Activated B cell treated with CpG ODN at 0.5 μM for 24 hours (primary cell): ENCODE measurements around the gene SLC51A. TPM values are rescaled to one million over a fixed set of nuclear protein-coding genes. Genes with fewer than 3 reads are reported as not detected.

Experiments
- ATAC-seq: fragments of 200-7000 bp; cut with Tn5 transposase; one replicate; pipeline ENCODE4 v1.10.0; 2021; ENCODE audit warnings: low read depth, mild to moderate bottlenecking, moderate library complexity
- CTCF ChIA-PET: fragments of 350-600 bp; sonication (Branson Sonifier 250); formaldehyde crosslinking; loops from one replicate; lab custom pipeline; 2021; ENCODE audit warnings: antibody characterized with exemption; lab: Charles Lee
- POLR2A ChIA-PET: fragments of 350-600 bp; sonication (Branson Sonifier 250); formaldehyde crosslinking; loops from one replicate; lab custom pipeline; 2021; ENCODE audit warnings: antibody characterized with exemption; lab: Charles Lee
- DNase-seq: peaks from one replicate; pipeline ENCODE4 v3.0.0; 2022
- H3K27ac Mint-ChIP-seq: one replicate; pipeline ENCODE4 v1.8.0; 2020; ENCODE audit warnings: mixed read lengths
- H3K27me3 Mint-ChIP-seq: one replicate; pipeline ENCODE4 v1.8.0; 2021; ENCODE audit warnings: mixed read lengths
- H3K36me3 Mint-ChIP-seq: one replicate; pipeline ENCODE4 v1.8.0; 2021; ENCODE audit warnings: low read depth, mixed read lengths
- H3K4me1 Mint-ChIP-seq: one replicate; pipeline ENCODE4 v1.8.0; 2021; ENCODE audit warnings: mixed read lengths
- H3K4me3 Mint-ChIP-seq: one replicate; pipeline ENCODE4 v1.8.0; 2020; ENCODE audit warnings: mild to moderate bottlenecking, mixed read lengths
- H3K9me3 Mint-ChIP-seq: one replicate; pipeline ENCODE4 v1.8.0; 2020; ENCODE audit warnings: mixed read lengths
- CTCF ChIP-seq: fragments of 200-600 bp; IDR thresholded peaks from one replicate; pipeline ENCODE4 v1.8.0; 2022; ENCODE audit warnings: antibody characterized with exemption, mild to moderate bottlenecking
- intact Hi-C: fragments of 100-400 bp; cut with micrococcal nuclease; formaldehyde crosslinking; loops from one replicate; pipeline ENCODE4 v1.15.1; 2024
- total RNA-seq: library from RNA; stranded (reverse); gene quantifications from 2 replicates; pipeline ENCODE4 v1.2.3, GENCODE V29; 2022

Gene SLC51A
- total RNA-seq, 1 donor from 2014 or later, result not detected

GRCh38 chr3:196184881-196185280 is 31.5 kb upstream of the SLC51A start:
- H3K4me3 Mint-ChIP-seq, result no peak overlapping the region
- DNase-seq (no peak), ATAC-seq (no peak)
- CTCF ChIA-PET, result interaction anchor here (0.9 kb wide), 1 partner anchor 111 kb away, joined by 4 read pairs; no protein-coding TSS in a partner anchor
- H3K27ac Mint-ChIP-seq, result peak overlapping the region; percentile 53
- no peaks in the 10 kb centered on the region for H3K27me3 Mint-ChIP-seq
- H3K4me1 Mint-ChIP-seq, result peaks cover 60% of the 10 kb centered on the region
- H3K36me3 Mint-ChIP-seq, result no peaks in the 10 kb centered on the region
- intact Hi-C loops, result no loop called here
- POLR2A ChIA-PET, result interaction anchor here (0.7 to 1.8 kb wide), 2 partner anchors 104 to 112 kb away, joined by 4 to 5 read pairs; no protein-coding TSS in a partner anchor
- no peak for TF ChIP-seq CTCF
- H3K9me3 Mint-ChIP-seq, result no peaks in the 10 kb centered on the region

GRCh38 chr3:196186651-196187573 is 29.4 kb upstream of the SLC51A start:
- peak; percentile 62 for ATAC-seq
- H3K27me3 Mint-ChIP-seq, result no peaks in the 10 kb centered on the region
- intact Hi-C loops, result no loop called here
- no peaks in the 10 kb centered on the region for H3K36me3 Mint-ChIP-seq
- ChIA-PET POLR2A (interaction anchor here (1.0 to 2.2 kb wide), 9 partner anchors 27 to 644 kb away, joined by 3 to 8 read pairs (median 4); partner anchors contain the start of genes PPP1R2 and TFRC), CTCF (interaction anchor here (1.0 to 2.4 kb wide), 3 partner anchors 10 to 114 kb away, joined by 3 to 16 read pairs (median 8); no protein-coding TSS in a partner anchor)
- no peak for DNase-seq
- H3K9me3 Mint-ChIP-seq, result no peaks in the 10 kb centered on the region
- H3K27ac Mint-ChIP-seq, result peak overlapping the region; percentile 90
- peak overlapping the region; percentile 62 for H3K4me3 Mint-ChIP-seq
- H3K4me1 Mint-ChIP-seq, result peaks cover 58% of the 10 kb centered on the region
- no peak for TF ChIP-seq CTCF

- POLR2A ChIA-PET, result interaction anchor here (7.8 kb wide), 1 partner anchor 9 kb away, joined by 116 read pairs; no protein-coding TSS in a partner anchor
- Mint-ChIP-seq H3K27ac (peak overlapping the region; percentile 56), H3K4me1 (peaks cover 63% of the 10 kb centered on the region), H3K36me3 (no peaks in the 10 kb centered on the region), H3K27me3 (no peaks in the 10 kb centered on the region), H3K9me3 (no peaks in the 10 kb centered on the region), H3K4me3 (no peak overlapping the region)
- ATAC-seq (no peak), DNase-seq (no peak)
- no peak for TF ChIP-seq CTCF
- intact Hi-C loops, result loop anchor here (10.0 kb wide), 1 partner anchor 285 kb away; the partner anchor contains the start of gene TNK2
- CTCF ChIA-PET, result interaction anchor here (1.2 to 1.7 kb wide), 2 partner anchors 10 to 117 kb away, joined by 3 to 5 read pairs; no protein-coding TSS in a partner anchor
These were observed 26.6 kb upstream of the SLC51A start for GRCh38 chr3:196189566-196190347.

GRCh38 chr3:196192036-196192523 is 24.3 kb upstream of the SLC51A start:
- DNase-seq (peak; percentile 68), ATAC-seq (peak; percentile 73)
- Mint-ChIP-seq H3K4me3 (peak overlapping the region; percentile 70), H3K27ac (peak overlapping the region; percentile 98), H3K27me3 (no peaks in the 10 kb centered on the region), H3K9me3 (no peaks in the 10 kb centered on the region), H3K36me3 (no peaks in the 10 kb centered on the region), H3K4me1 (peaks cover 62% of the 10 kb centered on the region)
- intact Hi-C loops, result loop anchor here (1.0 to 10.0 kb wide), 6 partner anchors 13 to 287 kb away; partner anchors contain the start of genes TFRC and TNK2
- TF ChIP-seq CTCF, result no peak
- POLR2A ChIA-PET, result interaction anchor here (0.7 to 7.8 kb wide), 13 partner anchors 8 to 119 kb away, joined by 3 to 116 read pairs (median 5); partner anchors contain the start of gene PCYT1A
- CTCF ChIA-PET, result interaction anchor here (0.8 to 4.8 kb wide), 7 partner anchors 12 to 118 kb away, joined by 3 to 93 read pairs (median 5); partner anchors contain the start of gene TFRC
